Measurements from ENCODE around the gene PADI4.

The PADI4 gene

DNA sequence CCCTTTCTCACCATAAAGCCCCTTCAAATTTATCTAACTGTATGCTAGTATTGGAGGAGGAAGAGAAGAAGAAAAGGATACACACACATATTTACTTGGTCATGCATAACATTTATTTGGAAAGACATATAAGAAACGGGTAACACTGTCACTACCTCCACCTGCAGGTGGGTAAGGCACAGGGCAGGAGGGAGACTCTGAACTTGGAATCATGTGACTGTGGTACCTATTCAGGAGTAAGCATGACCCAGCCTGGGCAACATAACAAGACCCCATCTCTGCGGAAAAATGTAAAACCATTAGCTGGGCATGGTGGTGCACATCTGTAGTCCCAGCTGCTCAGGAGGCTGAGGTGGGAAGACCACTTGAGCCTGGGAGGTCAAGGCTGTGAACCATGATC, 62.6 kb downstream of the PADI4 start (continued):
- no peak for TF ChIP-seq OSR1 (CRISPR knock-in tag; IDR thresholded peaks at IDR 0.05)
- TF ChIP-seq ISL1 (CRISPR knock-in tag; IDR thresholded peaks at IDR 0.05): no peak
- TF ChIP-seq, protein P1, sequence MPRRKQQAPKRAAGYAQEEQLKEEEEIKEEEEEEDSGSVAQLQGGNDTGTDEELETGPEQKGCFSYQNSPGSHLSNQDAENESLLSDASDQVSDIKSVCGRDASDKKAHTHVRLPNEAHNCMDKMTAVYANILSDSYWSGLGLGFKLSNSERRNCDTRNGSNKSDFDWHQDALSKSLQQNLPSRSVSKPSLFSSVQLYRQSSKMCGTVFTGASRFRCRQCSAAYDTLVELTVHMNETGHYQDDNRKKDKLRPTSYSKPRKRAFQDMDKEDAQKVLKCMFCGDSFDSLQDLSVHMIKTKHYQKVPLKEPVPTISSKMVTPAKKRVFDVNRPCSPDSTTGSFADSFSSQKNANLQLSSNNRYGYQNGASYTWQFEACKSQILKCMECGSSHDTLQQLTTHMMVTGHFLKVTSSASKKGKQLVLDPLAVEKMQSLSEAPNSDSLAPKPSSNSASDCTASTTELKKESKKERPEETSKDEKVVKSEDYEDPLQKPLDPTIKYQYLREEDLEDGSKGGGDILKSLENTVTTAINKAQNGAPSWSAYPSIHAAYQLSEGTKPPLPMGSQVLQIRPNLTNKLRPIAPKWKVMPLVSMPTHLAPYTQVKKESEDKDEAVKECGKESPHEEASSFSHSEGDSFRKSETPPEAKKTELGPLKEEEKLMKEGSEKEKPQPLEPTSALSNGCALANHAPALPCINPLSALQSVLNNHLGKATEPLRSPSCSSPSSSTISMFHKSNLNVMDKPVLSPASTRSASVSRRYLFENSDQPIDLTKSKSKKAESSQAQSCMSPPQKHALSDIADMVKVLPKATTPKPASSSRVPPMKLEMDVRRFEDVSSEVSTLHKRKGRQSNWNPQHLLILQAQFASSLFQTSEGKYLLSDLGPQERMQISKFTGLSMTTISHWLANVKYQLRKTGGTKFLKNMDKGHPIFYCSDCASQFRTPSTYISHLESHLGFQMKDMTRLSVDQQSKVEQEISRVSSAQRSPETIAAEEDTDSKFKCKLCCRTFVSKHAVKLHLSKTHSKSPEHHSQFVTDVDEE (CRISPR knock-in tag; IDR thresholded peaks at IDR 0.05): no peak
- TF ChIP-seq RARB (CRISPR knock-in tag; IDR thresholded peaks at IDR 0.05): no peak
- TF ChIP-seq CSDC2 (CRISPR knock-in tag; IDR thresholded peaks at IDR 0.05): no peak

DNA sequence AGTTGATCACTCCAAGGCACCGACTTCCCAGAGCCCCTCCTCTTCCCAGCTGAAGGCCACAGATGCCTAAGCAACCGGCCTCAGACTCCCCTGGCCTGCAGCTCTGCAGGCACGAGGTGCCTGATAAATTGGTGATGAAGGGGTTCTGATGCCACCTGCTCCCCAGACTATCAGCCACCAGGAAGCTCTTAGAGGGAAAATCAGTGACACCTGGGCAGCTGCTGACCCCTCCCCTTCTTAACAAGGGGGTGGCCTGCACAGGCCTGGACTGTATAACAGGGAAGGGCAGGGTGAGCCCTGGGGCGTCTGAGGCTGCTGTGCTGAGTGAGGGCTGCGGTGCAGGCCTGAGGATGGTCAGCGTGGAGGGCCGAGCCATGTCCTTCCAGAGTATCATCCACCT, 63.9 kb downstream of the PADI4 start, which contains the start of gene PADI6:
Gene PADI6 (plus strand): TSS at position 301 of the 400 bp plus-strand sequence. CDS start 50 bp downstream, at position 351.
- no peak for TF ChIP-seq TOX (CRISPR knock-in tag; IDR thresholded peaks at IDR 0.05; ENCODE audit: borderline replicate concordance)
- no peak for TF ChIP-seq GLIS3 (CRISPR knock-in tag; IDR thresholded peaks at IDR 0.05)
- no peak for TF ChIP-seq ZFP30 (CRISPR knock-in tag; IDR thresholded peaks at IDR 0.05)
- TF ChIP-seq CSDC2 (CRISPR knock-in tag; IDR thresholded peaks at IDR 0.05): no peak
- no peak for TF ChIP-seq PPARA (CRISPR knock-in tag; IDR thresholded peaks at IDR 0.05; ENCODE audit: borderline replicate concordance)

DNA sequence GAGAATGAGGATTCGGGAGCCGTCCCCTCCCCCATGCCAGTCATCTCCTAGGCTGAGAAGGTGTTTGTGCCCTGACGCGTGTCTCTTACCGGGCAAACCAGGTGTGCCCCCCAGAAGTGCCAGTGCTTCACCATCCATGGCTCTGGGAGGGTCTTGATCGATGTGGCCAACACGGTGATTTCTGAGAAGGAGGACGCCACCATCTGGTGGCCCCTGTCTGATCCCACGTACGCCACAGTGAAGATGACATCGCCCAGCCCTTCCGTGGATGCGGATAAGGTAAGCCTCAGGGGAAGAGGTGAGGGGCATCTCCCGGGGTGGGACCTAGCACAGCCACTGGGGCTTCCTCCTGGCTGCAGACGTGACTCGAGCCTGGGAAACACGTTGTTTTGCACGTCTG, 65.0 kb downstream of the PADI4 start:
- ATAC-seq: no peak
- TF ChIP-seq OSR1 (CRISPR knock-in tag; IDR thresholded peaks at IDR 0.05) (no peak), SNAI2 (CRISPR knock-in tag; IDR thresholded peaks at IDR 0.05) (no peak), ESRRG (CRISPR knock-in tag; IDR thresholded peaks at IDR 0.05) (no peak)

More for the DNA sequence above, 63.9 kb downstream of the PADI4 start, which contains the start of gene PADI6:
- no peak for ATAC-seq

DNA sequence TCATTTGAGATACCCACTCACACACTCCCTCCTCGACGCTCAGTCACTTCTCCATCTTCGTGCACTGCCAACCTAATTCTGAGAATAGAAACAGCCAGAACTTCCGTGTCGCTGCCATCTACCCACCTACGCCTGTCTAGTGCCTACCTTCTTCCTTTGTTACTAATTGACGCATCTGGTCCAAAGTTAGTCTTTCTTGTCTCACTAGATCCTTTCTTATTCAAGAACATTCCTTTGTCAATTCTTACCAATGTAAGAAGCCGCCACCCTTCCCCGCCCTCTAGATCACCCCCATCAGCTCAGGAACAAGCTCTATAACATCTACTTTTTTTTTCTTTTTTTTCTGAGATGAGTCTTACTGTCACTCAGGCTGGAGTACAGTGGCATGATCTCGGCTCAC, 67.7 kb downstream of the PADI4 start:
- ATAC-seq: no peak
- TF ChIP-seq ZFP3 (CRISPR knock-in tag; IDR thresholded peaks at IDR 0.05) (no peak), ZC3H10 (CRISPR knock-in tag; IDR thresholded peaks at IDR 0.05) (no peak), ZFP30 (CRISPR knock-in tag; IDR thresholded peaks at IDR 0.05) (no peak), TOX (CRISPR knock-in tag; IDR thresholded peaks at IDR 0.05; ENCODE audit: borderline replicate concordance) (no peak), BACH2 (CRISPR knock-in tag; IDR thresholded peaks at IDR 0.05; ENCODE audit: borderline replicate concordance) (no peak), ZNF8 (CRISPR knock-in tag; IDR thresholded peaks at IDR 0.05) (no peak), SNAI2 (CRISPR knock-in tag; IDR thresholded peaks at IDR 0.05) (no peak), CSDC2 (CRISPR knock-in tag; IDR thresholded peaks at IDR 0.05) (no peak)

DNA sequence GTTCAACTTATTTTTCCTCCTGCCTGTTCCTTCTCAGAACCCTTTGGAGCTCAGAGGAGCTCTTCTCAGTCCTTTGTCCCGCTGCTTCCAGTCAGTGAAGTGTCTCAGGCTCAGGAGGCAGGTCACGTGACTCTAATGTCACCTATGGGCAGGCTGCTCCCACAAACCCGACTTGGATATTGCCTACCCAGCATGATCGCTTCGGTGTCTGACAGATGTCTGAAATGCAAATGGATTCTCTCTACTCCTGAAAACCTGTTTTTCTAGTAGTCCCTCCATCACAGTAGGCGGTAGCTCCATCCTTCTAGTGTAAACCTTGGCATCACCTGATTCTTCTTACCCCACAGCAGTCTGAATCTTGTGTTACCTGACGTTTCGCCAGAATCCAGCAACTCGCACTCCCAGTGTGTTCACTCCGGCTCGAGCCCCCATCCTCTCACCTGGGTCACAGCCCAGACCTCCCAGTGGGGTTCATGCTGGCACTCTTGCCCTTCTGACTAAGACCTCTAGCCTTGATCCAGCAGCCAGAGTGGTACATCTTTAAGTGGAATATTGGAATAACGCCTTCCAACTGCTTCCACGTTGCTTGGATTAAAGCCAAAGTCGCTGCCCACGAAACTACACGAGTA, 69.4 kb downstream of the PADI4 start:
- no peak for TF ChIP-seq ZC3H10 (CRISPR knock-in tag; IDR thresholded peaks at IDR 0.05)
- TF ChIP-seq ESRRG (CRISPR knock-in tag; IDR thresholded peaks at IDR 0.05): no peak
- TF ChIP-seq BACH2 (CRISPR knock-in tag; IDR thresholded peaks at IDR 0.05; ENCODE audit: borderline replicate concordance): no peak
- TF ChIP-seq ISL1 (CRISPR knock-in tag; IDR thresholded peaks at IDR 0.05): no peak
- no peak for TF ChIP-seq ZFP30 (CRISPR knock-in tag; IDR thresholded peaks at IDR 0.05)
- no peak for TF ChIP-seq RARB (CRISPR knock-in tag; IDR thresholded peaks at IDR 0.05)
- TF ChIP-seq PPARA (CRISPR knock-in tag; IDR thresholded peaks at IDR 0.05; ENCODE audit: borderline replicate concordance): no peak
- no peak for TF ChIP-seq OSR1 (CRISPR knock-in tag; IDR thresholded peaks at IDR 0.05)
- TF ChIP-seq TOX (CRISPR knock-in tag; IDR thresholded peaks at IDR 0.05; ENCODE audit: borderline replicate concordance): no peak
- TF ChIP-seq ZNF70 (CRISPR knock-in tag; IDR thresholded peaks at IDR 0.05): no peak
- TF ChIP-seq, protein P2, sequence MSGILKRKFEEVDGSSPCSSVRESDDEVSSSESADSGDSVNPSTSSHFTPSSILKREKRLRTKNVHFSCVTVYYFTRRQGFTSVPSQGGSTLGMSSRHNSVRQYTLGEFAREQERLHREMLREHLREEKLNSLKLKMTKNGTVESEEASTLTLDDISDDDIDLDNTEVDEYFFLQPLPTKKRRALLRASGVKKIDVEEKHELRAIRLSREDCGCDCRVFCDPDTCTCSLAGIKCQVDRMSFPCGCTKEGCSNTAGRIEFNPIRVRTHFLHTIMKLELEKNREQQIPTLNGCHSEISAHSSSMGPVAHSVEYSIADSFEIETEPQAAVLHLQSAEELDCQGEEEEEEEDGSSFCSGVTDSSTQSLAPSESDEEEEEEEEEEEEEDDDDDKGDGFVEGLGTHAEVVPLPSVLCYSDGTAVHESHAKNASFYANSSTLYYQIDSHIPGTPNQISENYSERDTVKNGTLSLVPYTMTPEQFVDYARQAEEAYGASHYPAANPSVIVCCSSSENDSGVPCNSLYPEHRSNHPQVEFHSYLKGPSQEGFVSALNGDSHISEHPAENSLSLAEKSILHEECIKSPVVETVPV (CRISPR knock-in tag; IDR thresholded peaks at IDR 0.05): no peak
- no peak for TF ChIP-seq CSDC2 (CRISPR knock-in tag; IDR thresholded peaks at IDR 0.05)
- no peak for TF ChIP-seq TCF4 (CRISPR knock-in tag; IDR thresholded peaks at IDR 0.05; ENCODE audit: borderline replicate concordance)
- no peak for ATAC-seq

DNA sequence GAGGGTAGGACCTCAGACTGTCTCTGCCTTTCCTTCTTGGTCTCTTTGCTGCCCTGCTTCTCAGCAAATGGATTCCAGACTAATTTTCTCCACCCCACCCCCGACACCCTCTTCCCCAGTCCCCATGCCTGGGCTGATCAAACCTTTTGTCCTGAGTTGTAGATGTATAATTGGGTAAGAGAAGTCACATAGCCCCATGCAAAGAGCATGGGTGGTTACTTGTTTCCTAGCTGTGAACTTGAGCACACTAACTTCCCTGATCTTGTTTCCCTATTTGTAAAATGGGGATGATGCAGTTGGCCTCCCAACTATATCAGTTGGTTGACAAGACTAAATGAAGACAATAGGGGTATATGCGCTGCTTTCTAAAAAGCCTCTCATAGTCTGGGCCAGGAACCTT, 73.2 kb downstream of the PADI4 start:
- no peak for ATAC-seq
- TF ChIP-seq SNAI2 (CRISPR knock-in tag; IDR thresholded peaks at IDR 0.05) (no peak), ZNF70 (CRISPR knock-in tag; IDR thresholded peaks at IDR 0.05) (no peak), ZNF8 (CRISPR knock-in tag; IDR thresholded peaks at IDR 0.05) (no peak), ZFP3 (CRISPR knock-in tag; IDR thresholded peaks at IDR 0.05) (no peak), ZFP30 (CRISPR knock-in tag; IDR thresholded peaks at IDR 0.05) (no peak), CSDC2 (CRISPR knock-in tag; IDR thresholded peaks at IDR 0.05) (no peak), ARNTL (CRISPR knock-in tag; IDR thresholded peaks at IDR 0.05; ENCODE audit: borderline replicate concordance, low read depth) (no peak), ZC3H10 (CRISPR knock-in tag; IDR thresholded peaks at IDR 0.05) (no peak), ESRRG (CRISPR knock-in tag; IDR thresholded peaks at IDR 0.05) (no peak), BACH2 (CRISPR knock-in tag; IDR thresholded peaks at IDR 0.05; ENCODE audit: borderline replicate concordance) (no peak), RARB (CRISPR knock-in tag; IDR thresholded peaks at IDR 0.05) (no peak), GLIS3 (CRISPR knock-in tag; IDR thresholded peaks at IDR 0.05) (no peak), ZNF565 (CRISPR knock-in tag; conservative IDR thresholded peaks at IDR 0.05; ENCODE audit: low read depth) (no peak)
- TF ChIP-seq, protein P3, sequence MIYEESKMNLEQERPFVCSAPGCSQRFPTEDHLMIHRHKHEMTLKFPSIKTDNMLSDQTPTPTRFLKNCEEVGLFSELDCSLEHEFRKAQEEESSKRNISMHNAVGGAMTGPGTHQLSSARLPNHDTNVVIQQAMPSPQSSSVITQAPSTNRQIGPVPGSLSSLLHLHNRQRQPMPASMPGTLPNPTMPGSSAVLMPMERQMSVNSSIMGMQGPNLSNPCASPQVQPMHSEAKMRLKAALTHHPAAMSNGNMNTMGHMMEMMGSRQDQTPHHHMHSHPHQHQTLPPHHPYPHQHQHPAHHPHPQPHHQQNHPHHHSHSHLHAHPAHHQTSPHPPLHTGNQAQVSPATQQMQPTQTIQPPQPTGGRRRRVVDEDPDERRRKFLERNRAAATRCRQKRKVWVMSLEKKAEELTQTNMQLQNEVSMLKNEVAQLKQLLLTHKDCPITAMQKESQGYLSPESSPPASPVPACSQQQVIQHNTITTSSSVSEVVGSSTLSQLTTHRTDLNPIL (CRISPR knock-in tag; IDR thresholded peaks at IDR 0.05; ENCODE audit: low read depth): no peak
- TF ChIP-seq, protein P4, sequence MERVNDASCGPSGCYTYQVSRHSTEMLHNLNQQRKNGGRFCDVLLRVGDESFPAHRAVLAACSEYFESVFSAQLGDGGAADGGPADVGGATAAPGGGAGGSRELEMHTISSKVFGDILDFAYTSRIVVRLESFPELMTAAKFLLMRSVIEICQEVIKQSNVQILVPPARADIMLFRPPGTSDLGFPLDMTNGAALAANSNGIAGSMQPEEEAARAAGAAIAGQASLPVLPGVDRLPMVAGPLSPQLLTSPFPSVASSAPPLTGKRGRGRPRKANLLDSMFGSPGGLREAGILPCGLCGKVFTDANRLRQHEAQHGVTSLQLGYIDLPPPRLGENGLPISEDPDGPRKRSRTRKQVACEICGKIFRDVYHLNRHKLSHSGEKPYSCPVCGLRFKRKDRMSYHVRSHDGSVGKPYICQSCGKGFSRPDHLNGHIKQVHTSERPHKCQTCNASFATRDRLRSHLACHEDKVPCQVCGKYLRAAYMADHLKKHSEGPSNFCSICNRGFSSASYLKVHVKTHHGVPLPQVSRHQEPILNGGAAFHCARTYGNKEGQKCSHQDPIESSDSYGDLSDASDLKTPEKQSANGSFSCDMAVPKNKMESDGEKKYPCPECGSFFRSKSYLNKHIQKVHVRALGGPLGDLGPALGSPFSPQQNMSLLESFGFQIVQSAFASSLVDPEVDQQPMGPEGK (CRISPR knock-in tag; IDR thresholded peaks at IDR 0.05; ENCODE audit: borderline replicate concordance): no peak
- TF ChIP-seq, protein P2 (CRISPR knock-in tag; IDR thresholded peaks at IDR 0.05): no peak

Data from SK-N-SH treated with all-trans-retinoic acid at 6 μM for 48 hours (cell line).